Mononuclear cell (primary cell): ENCODE data around the gene PILRA. TPM values are rescaled to one million over a fixed set of nuclear protein-coding genes. Genes with fewer than 3 reads are reported as not detected.
"Not testable (repeated sequence)": the region's sequence is repeated elsewhere in the genome, so short reads cannot be mapped to it uniquely, and the experiment has no call there.

Experiments used
- H3K27me3 ChIP-seq: 2 replicates; pipeline ENCODE4 v1.6.0; 2011; ENCODE audit warnings: low read length, control low read depth; ENCODE audit not compliant: insufficient read depth
- H3K4me1 ChIP-seq: 2 replicates; pipeline ENCODE4 v1.5.1; 2011; ENCODE audit warnings: mild to moderate bottlenecking, low read length, control low read depth; ENCODE audit not compliant: insufficient read depth
- H3K4me3 ChIP-seq: 2 replicates; pipeline ENCODE4 v1.5.1; 2011; ENCODE audit warnings: mild to moderate bottlenecking, low read length, moderate library complexity
- H3K9me3 ChIP-seq: 2 replicates; pipeline ENCODE4 v1.5.1; 2011; ENCODE audit warnings: low read depth, mild to moderate bottlenecking, control low read depth, low read length
- total RNA-seq: library from RNA; depleted of rRNA; stranded (reverse); fragments of >200 nt; gene quantifications from one replicate; pipeline ENCODE4 v1.2.3, GENCODE V29; 2012

The PILRA gene
- total RNA-seq, 1 donor: 56.7 TPM

DNA sequence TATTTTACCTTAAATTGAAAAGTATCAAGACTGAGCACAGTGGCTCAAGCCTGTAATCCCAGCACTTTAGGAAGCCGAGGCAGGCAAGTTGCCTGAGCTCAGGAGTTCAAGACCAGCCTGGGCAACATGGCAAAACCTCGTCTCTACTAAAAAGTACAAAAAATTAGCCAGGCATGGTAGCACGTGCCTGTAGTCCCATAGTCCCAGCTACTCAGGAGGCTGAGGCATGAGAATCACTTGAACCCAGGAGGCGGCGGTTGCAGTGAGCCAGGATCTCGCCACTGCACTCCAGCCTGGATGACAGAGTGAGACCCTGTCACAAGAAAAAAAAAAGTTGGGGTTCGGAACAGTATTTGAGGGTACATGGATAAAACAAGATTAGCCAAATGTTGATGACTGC, 66.0 kb downstream of the PILRA start:
- not testable (repeated sequence) for H3K4me3 ChIP-seq, H3K9me3 ChIP-seq, H3K27me3 ChIP-seq
- H3K4me1 ChIP-seq: peaks cover 24% of the 10 kb centered on the region

DNA sequence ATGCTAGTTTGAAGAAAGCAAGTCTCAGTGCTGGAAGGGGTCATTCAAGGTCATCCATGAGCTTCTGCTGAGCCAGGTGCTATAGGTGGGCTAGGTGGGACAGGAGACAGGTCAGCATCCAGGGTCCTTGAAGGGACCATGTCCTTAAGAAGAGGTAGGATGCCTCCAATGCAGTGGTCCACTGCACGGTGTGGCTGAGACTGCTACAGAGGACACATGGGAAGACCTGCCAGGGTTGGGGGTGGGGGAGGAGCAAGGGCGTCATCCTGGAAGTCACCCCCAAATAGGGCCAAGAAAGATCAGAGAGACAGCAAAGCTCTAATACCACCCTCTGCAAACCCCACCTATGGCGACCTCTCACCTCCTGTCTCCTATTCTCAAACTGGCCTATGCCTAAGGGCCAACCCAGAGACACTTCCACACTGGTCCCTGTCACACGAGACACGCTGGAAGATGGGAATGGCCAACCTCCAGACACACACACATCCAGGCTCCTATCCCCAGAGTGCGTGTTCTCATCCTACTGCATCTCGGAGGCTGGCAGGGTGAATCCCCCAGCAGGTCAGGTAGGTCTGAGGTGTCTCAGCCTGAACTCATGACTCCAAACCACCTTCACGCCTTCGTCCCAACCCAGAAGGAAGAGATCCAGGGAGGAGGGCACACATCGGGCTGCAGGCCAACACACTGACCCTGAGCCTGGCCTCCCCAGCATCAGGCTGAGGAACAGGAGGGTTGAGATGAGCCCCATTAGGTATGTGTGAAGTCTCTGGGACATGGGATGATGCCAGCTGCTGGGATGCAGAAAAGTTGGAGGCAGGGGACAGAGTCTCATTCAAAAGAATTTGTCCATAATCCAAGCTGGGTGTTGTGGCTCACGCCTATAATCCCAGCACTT, 68.6 kb downstream of the PILRA start:
- no peak overlapping the region for H3K4me3 ChIP-seq
- no peaks in the 10 kb centered on the region for H3K27me3 ChIP-seq
- peaks cover 23% of the 10 kb centered on the region for H3K4me1 ChIP-seq
- H3K9me3 ChIP-seq: no peaks in the 10 kb centered on the region

DNA sequence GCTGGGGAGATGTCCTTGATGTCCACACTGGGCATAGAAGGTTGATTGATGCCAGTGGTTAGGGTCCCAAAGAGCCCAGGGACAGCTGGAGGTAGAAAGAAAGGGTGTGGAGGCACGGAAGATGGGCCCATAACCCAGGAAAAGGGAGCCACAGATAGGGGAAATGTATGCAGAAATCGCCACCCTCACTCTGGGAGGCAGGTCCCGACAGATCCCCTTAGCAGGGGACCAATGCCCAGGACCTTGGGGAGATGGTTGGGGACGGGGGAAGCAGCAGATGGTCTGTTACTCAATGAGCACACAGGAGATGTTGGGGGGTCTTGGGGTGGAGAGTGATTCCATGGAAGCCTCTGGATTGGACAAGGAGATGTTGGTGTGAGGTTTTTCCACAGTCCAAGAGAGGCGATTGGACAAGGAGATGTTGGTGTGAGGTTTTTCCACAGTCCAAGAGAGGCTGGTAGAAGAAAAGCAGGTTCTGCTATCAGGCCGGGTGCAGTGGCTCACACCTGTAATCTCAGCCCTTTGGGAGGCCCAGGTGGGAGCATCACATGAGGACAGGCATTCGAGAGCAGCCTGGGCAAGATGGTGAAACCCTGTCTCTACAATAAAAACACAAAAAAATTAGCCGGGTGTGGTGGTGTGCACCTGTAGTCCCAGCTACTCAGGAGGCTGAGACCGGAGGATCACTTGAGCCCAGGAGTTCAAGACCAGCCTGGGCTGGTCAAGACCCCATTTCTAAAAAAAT, 70.0 kb downstream of the PILRA start:
- peaks cover 21% of the 10 kb centered on the region for H3K4me1 ChIP-seq
- H3K9me3 ChIP-seq: no peaks in the 10 kb centered on the region
- no peaks in the 10 kb centered on the region for H3K27me3 ChIP-seq
- no peak overlapping the region for H3K4me3 ChIP-seq

DNA sequence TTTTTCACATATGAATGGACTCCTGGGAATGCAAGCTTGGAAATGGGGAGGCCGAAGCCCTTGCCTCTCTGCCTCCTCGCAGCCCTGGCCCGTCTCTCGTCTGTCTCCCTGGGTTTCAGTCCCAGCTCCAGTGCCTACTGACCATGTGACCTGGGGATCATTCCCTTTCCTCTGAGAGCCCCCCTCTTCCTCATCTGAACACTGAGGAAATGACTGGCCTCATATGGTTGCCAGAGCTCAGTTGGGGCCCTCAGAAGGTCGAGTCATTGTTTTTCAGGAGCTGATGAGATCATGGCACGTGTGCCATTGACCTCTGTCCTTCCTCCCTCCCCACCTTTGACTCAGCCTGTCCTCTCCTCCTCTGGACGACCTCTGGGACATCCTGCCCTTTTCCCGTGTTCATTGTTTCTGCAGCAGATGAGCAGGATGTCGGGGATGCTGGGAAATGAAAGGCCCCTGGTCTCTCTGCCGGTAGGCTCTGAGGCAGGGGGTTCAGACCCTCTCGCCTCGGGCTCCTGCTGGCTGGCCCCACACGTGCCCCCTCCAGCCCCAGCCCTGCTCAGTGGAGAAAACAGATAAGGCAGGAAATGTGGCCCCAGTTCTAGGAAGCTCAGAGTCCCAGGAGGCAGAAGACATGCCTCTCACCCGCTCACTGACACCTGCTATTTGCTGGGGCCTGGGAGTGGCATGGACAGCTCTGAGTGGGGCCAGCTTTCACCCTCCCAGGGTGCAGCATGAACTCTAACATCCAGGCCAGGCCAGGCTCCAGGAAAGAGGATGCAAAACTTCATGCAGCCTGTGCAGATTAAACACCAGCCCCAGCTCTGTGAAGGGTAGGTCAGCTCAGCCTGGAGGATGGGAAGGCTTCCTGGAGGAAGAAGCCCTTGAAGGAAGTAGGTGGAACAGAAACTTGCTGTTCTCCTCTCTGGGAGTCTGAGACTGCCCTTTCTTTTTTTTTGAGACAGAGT, 71.3 kb downstream of the PILRA start:
- no peaks in the 10 kb centered on the region for H3K27me3 ChIP-seq
- H3K9me3 ChIP-seq: no peaks in the 10 kb centered on the region
- no peak overlapping the region for H3K4me3 ChIP-seq
- peaks cover 21% of the 10 kb centered on the region for H3K4me1 ChIP-seq

DNA sequence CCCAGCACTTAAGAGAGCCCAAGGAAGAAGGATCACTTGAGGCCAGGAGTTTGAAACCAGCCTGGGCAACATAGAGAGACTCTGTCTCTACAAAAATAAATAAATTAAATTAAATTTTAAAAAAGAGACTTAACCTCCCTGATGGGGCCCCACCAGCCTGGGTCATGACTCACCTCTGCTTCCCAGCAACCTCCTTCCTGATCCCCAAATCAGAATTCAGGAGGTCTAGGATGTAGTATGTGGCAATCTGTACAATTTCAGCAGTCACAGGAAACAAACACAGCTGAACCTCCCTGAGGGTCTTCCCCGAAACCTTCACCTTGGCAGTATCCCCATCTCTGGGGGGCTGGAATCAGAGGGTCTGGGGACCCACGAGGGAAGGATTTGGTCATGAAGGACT, 72.8 kb downstream of the PILRA start:
- Histone ChIP-seq H3K4me3 (no peak overlapping the region), H3K9me3 (no peaks in the 10 kb centered on the region), H3K4me1 (peaks cover 31% of the 10 kb centered on the region), H3K27me3 (no peaks in the 10 kb centered on the region)

DNA sequence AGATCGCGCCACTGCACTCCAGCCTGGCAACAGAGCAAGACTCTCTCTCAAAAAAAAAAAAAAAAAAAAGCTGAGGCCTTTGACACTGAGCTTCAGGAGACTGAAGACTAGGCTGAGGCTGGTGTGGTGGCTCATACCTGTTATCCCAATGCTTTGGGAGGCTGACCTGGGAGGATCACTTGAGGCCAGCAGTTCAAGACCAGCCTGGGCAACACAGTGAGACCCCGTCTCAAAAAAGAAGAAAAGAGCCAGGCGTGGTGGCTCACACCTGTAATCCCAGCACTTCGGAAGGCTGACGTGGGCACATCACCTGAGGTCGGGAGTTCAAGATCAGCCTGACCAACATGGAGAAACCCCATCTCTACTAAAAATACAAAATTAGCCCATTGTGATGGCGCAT, 74.1 kb downstream of the PILRA start:
- H3K9me3 ChIP-seq, H3K4me3 ChIP-seq, H3K27me3 ChIP-seq: not testable (repeated sequence)
- peaks cover 31% of the 10 kb centered on the region for H3K4me1 ChIP-seq

DNA sequence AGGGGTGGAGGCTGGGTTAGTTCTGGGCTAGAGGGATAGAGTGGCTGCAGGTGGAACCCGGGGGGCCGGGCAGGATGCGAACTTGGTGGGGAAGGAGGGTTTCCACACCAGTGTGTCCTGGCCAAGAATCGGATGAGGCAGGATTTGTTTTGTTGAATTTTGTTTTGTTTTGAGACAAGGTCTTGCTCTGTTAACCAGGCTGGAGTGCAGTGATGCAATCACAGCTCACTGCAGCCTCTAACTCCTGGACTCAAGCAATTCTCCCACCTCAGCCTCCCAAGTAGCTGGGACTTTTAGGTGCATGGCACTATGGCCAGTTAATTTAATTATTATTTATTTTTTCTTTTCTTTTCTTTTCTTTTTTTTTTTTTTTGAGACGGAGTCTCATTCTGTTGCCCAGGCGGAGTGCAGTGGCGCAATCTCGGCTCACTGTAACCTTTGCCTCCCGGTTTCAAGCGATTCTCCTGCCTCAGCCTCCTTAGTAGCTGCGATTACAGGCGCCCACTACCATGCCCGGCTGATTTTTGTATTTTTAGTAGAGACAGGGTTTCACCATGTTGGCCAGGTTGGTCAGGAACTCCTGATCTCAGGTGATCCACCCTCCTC, 76.0 kb downstream of the PILRA start:
- Histone ChIP-seq H3K27me3 (no peaks in the 10 kb centered on the region), H3K9me3 (no peaks in the 10 kb centered on the region)

More for the DNA sequence above, 76.0 kb downstream of the PILRA start:
- Histone ChIP-seq H3K4me3 (no peak overlapping the region), H3K4me1 (peaks cover 26% of the 10 kb centered on the region)

Other genes starting within 250 kb of the PILRA start
- gene MBLAC1, start 246.5 kb upstream of the PILRA start, total RNA-seq: 1.5 TPM
- gene LAMTOR4, start 224.6 kb upstream of the PILRA start, total RNA-seq: 102 TPM
- gene TRAPPC14, start 214.8 kb upstream of the PILRA start, total RNA-seq: 19.1 TPM
- gene GAL3ST4, start 204.9 kb upstream of the PILRA start, total RNA-seq: 1.8 TPM
- gene GPC2, start 196.1 kb upstream of the PILRA start, total RNA-seq: 2.3 TPM
- gene STAG3, start 195.6 kb upstream of the PILRA start, total RNA-seq: 6.7 TPM
- gene PVRIG, start 153.5 kb upstream of the PILRA start, total RNA-seq: 13.9 TPM
- under 0.01 TPM for gene SPDYE3, start 65.8 kb upstream of the PILRA start, total RNA-seq
- gene PILRB, start 15.4 kb upstream of the PILRA start, total RNA-seq: 26.6 TPM
- gene ZCWPW1, start 55.2 kb downstream of the PILRA start, total RNA-seq: 3.3 TPM
- 36.7 TPM for gene MEPCE, start 56.3 kb downstream of the PILRA start, total RNA-seq
- 12.6 TPM for gene PPP1R35, start 63.0 kb downstream of the PILRA start, total RNA-seq
- 0.73 TPM for gene SPACDR, start 90.8 kb downstream of the PILRA start, total RNA-seq
- gene TSC22D4, start 105.7 kb downstream of the PILRA start, total RNA-seq: 39.8 TPM
- 0.10 TPM for gene NYAP1, start 110.4 kb downstream of the PILRA start, total RNA-seq
- 3.4 TPM for gene AGFG2, start 165.7 kb downstream of the PILRA start, total RNA-seq
- 1.8 TPM for gene SAP25, start 200.4 kb downstream of the PILRA start, total RNA-seq
- gene LRCH4, start 212.6 kb downstream of the PILRA start, total RNA-seq: 153 TPM
- 0.21 TPM for gene FBXO24, start 212.8 kb downstream of the PILRA start, total RNA-seq
- gene PCOLCE, start 228.9 kb downstream of the PILRA start, total RNA-seq: 0.42 TPM
- gene MOSPD3, start 239.1 kb downstream of the PILRA start, total RNA-seq: 6.2 TPM